ENCODE measurements around the gene GGTA1. TPM values are rescaled to one million over a fixed set of nuclear protein-coding genes. Genes with fewer than 3 reads are reported as not detected.

GGTA1 gene
- polyA plus RNA-seq, 1 of the 3 experiments (the other 2 are of a cell fraction), result 0.03 TPM

GRCh38 chr9:121494192-121494591 is 5.5 kb downstream of the GGTA1 start:
- TF ChIP-seq CHD2 (IDR thresholded peaks at IDR 0.05; ENCODE audit: low read length, partially characterized antibody) (no peak), FOSL2 (IDR thresholded peaks at IDR 0.05; ENCODE audit: borderline replicate concordance, low read depth) (no peak), YY1 (IDR thresholded peaks at IDR 0.05; ENCODE audit: low read depth) (no peak), GATA2 (CRISPR knock-in tag; IDR thresholded peaks at IDR 0.05) (no peak), USF2 (IDR thresholded peaks at IDR 0.05; ENCODE audit: borderline replicate concordance, low read depth, low read length) (no peak), RCOR1 (IDR thresholded peaks at IDR 0.05; ENCODE audit: low read length) (no peak), TEAD4 (IDR thresholded peaks at IDR 0.05; ENCODE audit: borderline replicate concordance, insufficient read depth) (no peak), SMC3 (IDR thresholded peaks at IDR 0.05; ENCODE audit: low read depth, low read length) (no peak), RAD21 (IDR thresholded peaks at IDR 0.05; ENCODE audit: low read length) (no peak), GABPA (IDR thresholded peaks at IDR 0.05; ENCODE audit: low read depth) (no peak), RFX5 (IDR thresholded peaks at IDR 0.05; ENCODE audit: low read length) (no peak), NFIC (IDR thresholded peaks at IDR 0.05; ENCODE audit: borderline replicate concordance) (no peak), FOXJ3 (CRISPR knock-in tag; IDR thresholded peaks at IDR 0.05) (no peak), RXRA (IDR thresholded peaks at IDR 0.05; ENCODE audit: borderline replicate concordance, low read depth) (no peak), IRF3 (IDR thresholded peaks at IDR 0.05; ENCODE audit: low read depth, low read length) (no peak)
- Histone ChIP-seq H3K79me2 (ENCODE audit: insufficient read depth) (no peaks in the 10 kb centered on the region), H3K27ac (ENCODE audit: low read depth in 2 of 2, low read length in 1 of 2) (no peak overlapping the region), H3K4me2 (no peak overlapping the region), H3K9ac (no peak overlapping the region), H4K20me1 (ENCODE audit: insufficient read depth) (no peaks in the 10 kb centered on the region), H2AFZ (ENCODE audit: low read depth) (no peak overlapping the region), H3K9me2 (no peaks in the 10 kb centered on the region), H3K36me3 (replicated peaks in 1 of 2; ENCODE audit: control insufficient read depth in 1 of 2, insufficient read depth in 2 of 2, low read length in 1 of 2) (no peaks in the 10 kb centered on the region), H3K9me3 (no peaks in the 10 kb centered on the region), H3F3A (replicated peaks; ENCODE audit: insufficient read depth) (peaks cover 9% of the 10 kb centered on the region), H3K27me3 (ENCODE audit: insufficient read depth) (no peaks in the 10 kb centered on the region), H3K4me1 (ENCODE audit: control insufficient read depth in 1 of 2, insufficient read depth in 2 of 2, low read depth in 1 of 2, low read length in 1 of 2) (peaks cover 0 to 14% of the 10 kb centered on the region in 2 experiments; a peak in 2 of 4 replicates), H3K4me3 (ENCODE audit: low read depth in 2 of 2, low read length in 1 of 2) (no peak overlapping the region)
- ChIA-PET CTCF (interaction anchor here (0.8 to 1.4 kb wide), 3 partner anchors 12 to 174 kb away, joined by 3 to 5 read pairs (median 3); no protein-coding TSS in a partner anchor), POLR2A (no interaction called here)
- DNase-seq, result no peak
- 75% methylated on average over 3 of the region's 3 CpGs for WGBS (ENCODE audit: low lambda C conversion rate)

GRCh38 chr9:121491111-121491510 is 8.5 kb downstream of the GGTA1 start:
- Histone ChIP-seq H3K79me2 (ENCODE audit: insufficient read depth) (no peaks in the 10 kb centered on the region), H3K27me3 (ENCODE audit: insufficient read depth) (no peaks in the 10 kb centered on the region), H3K4me3 (ENCODE audit: low read depth in 2 of 2, low read length in 1 of 2) (no peak overlapping the region), H3K4me1 (ENCODE audit: control insufficient read depth in 1 of 2, insufficient read depth in 2 of 2, low read depth in 1 of 2, low read length in 1 of 2) (peaks cover 0 to 11% of the 10 kb centered on the region in 2 experiments; a peak in 1 of 4 replicates), H3K36me3 (replicated peaks in 1 of 2; ENCODE audit: control insufficient read depth in 1 of 2, insufficient read depth in 2 of 2, low read length in 1 of 2) (no peaks in the 10 kb centered on the region), H4K20me1 (ENCODE audit: insufficient read depth) (no peaks in the 10 kb centered on the region), H2AFZ (ENCODE audit: low read depth) (no peak overlapping the region), H3K9me3 (no peaks in the 10 kb centered on the region), H3K9ac (no peak overlapping the region), H3F3A (replicated peaks; ENCODE audit: insufficient read depth) (no peaks in the 10 kb centered on the region), H3K27ac (ENCODE audit: low read depth in 2 of 2, low read length in 1 of 2) (no peak overlapping the region), H3K4me2 (no peak overlapping the region), H3K9me2 (no peaks in the 10 kb centered on the region)
- TF ChIP-seq MXI1 (IDR thresholded peaks at IDR 0.05; ENCODE audit: low read depth, low read length), result no peak
- no peak for TF ChIP-seq FOXM1 (IDR thresholded peaks at IDR 0.05; ENCODE audit: low read depth)
- no peak for TF ChIP-seq CHD2 (IDR thresholded peaks at IDR 0.05; ENCODE audit: low read length, partially characterized antibody)
- TF ChIP-seq SIN3A (IDR thresholded peaks at IDR 0.05; ENCODE audit: borderline replicate concordance, low read depth, low read length), result no peak
- no peak for TF ChIP-seq TCF12 (IDR thresholded peaks at IDR 0.05)
- no peak for TF ChIP-seq USF2 (IDR thresholded peaks at IDR 0.05; ENCODE audit: borderline replicate concordance, low read depth, low read length)
- no peak for TF ChIP-seq JUND (IDR thresholded peaks at IDR 0.05)
- TF ChIP-seq RCOR1 (IDR thresholded peaks at IDR 0.05; ENCODE audit: low read length), result no peak
- no peak for TF ChIP-seq POLR2AphosphoS5 (IDR thresholded peaks at IDR 0.05; ENCODE audit: low read depth, low read length)
- 58% methylated on average over 5 of the region's 5 CpGs for WGBS (ENCODE audit: low lambda C conversion rate)
- POLR2A ChIA-PET, result no interaction called here
- no peak for DNase-seq
- CTCF ChIA-PET, result interaction anchor here (0.6 to 3.4 kb wide), 4 partner anchors 7 to 172 kb away, joined by 3 to 20 read pairs (median 6); partner anchors contain the start of gene GGTA1

All from SK-N-SH (cell line).